Rectal smooth muscle tissue (tissue), 1 donor: Measurements from ENCODE around the gene GDPD2.
"Not testable (repeated sequence)": the region's sequence is repeated elsewhere in the genome, so short reads cannot be mapped to it uniquely, and the experiment has no call there.

Source experiments
- H3K27ac ChIP-seq: one replicate; pipeline ENCODE4 v1.7.0; 2013; ENCODE audit warnings: low read depth, low read length, inconsistent platforms
- H3K27me3 ChIP-seq: one replicate; pipeline ENCODE4 v1.7.0; 2013; ENCODE audit warnings: low read length; ENCODE audit not compliant: control insufficient read depth, insufficient read depth
- H3K36me3 ChIP-seq: one replicate; pipeline ENCODE4 v1.7.0; 2013; ENCODE audit warnings: low read length; ENCODE audit not compliant: control insufficient read depth, insufficient read depth
- H3K4me1 ChIP-seq: one replicate; pipeline ENCODE4 v1.7.0; 2013; ENCODE audit warnings: low read length; ENCODE audit not compliant: control insufficient read depth, insufficient read depth
- H3K4me3 ChIP-seq: one replicate; pipeline ENCODE4 v1.7.0; 2013; ENCODE audit warnings: low read length
- H3K9ac ChIP-seq: one replicate; pipeline ENCODE4 v1.7.0; 2013; ENCODE audit warnings: low read length

Gene GDPD2

DNA sequence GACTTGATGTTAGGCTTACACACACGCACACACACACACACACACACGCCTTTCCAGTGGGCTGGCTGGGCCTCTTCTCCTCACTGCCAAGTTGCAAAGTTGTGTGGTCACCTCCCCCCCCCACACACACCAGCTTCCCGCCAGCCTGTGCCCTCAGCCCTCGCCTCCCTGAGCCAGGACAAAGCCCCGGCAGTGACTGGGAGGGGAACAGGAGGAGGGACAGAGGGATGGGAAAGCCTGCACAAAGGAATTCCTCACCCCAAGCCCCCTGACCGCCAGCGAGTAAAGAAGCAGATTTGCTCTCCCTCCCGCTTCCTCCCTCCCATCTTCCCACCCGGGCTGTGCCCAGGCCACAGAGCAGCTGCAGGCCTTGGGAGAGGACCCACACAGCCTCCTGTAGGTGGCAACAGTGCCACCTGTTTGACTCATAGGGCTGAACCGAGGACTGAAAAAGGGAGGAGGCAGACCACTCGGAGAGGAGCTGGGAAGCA, at the start of gene GDPD2:
GDPD2 (plus strand) TSS at position 464 of the 491 bp plus-strand sequence. CDS start 1,671 bp downstream, outside the sequence.
- Histone ChIP-seq H3K36me3 (no peaks in the 10 kb centered on the region), H3K4me1 (no peaks in the 10 kb centered on the region), H3K4me3 (peak within 1 kb of the TSS; percentile 9), H3K27me3 (no peaks in the 10 kb centered on the region), H3K9ac (no peak within 1 kb of the TSS), H3K27ac (no peak within 1 kb of the TSS)

- Histone ChIP-seq H3K36me3 (no peaks in the 10 kb centered on the region), H3K27ac (no peak overlapping the region), H3K9ac (no peak overlapping the region), H3K4me1 (no peaks in the 10 kb centered on the region), H3K27me3 (no peaks in the 10 kb centered on the region), H3K4me3 (no peak overlapping the region)
Measured at GRCh38 chrX:70386235-70386634, 36.9 kb upstream of the GDPD2 start.

GRCh38 chrX:70398899-70399298, 24.2 kb upstream of the GDPD2 start:
- H3K27ac ChIP-seq = no peak overlapping the region

DNA sequence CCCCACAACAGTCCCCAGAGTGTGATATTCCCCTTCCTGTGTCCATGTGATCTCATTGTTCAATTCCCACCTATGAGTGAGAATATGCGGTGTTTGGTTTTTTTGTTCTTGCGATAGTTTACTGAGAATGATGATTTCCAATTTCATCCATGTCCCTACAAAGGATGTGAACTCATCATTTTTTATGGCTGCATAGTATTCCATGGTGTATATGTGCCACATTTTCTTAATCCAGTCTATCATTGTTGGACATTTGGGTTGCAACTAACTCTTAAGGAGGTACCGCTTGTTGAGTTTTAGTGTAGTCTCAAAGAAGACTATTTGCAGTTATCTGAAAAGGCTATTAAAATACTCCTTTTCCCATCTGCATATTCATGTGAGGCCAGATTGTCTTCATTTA, 22.9 kb upstream of the GDPD2 start:
- H3K36me3 ChIP-seq, H3K4me1 ChIP-seq, H3K4me3 ChIP-seq, H3K27me3 ChIP-seq, H3K9ac ChIP-seq, H3K27ac ChIP-seq: not testable (repeated sequence)

More at GRCh38 chrX:70398899-70399298, 24.2 kb upstream of the GDPD2 start:
- Histone ChIP-seq H3K36me3 (no peaks in the 10 kb centered on the region), H3K4me3 (no peak overlapping the region), H3K27me3 (no peaks in the 10 kb centered on the region), H3K9ac (no peak overlapping the region), H3K4me1 (no peaks in the 10 kb centered on the region)

GRCh38 chrX:70402721-70403120, 20.4 kb upstream of the GDPD2 start:
- H3K36me3 ChIP-seq = no peaks in the 10 kb centered on the region
- H3K4me1 ChIP-seq = no peaks in the 10 kb centered on the region
- no peak overlapping the region for H3K27ac ChIP-seq
- H3K9ac ChIP-seq = no peak overlapping the region
- no peaks in the 10 kb centered on the region for H3K27me3 ChIP-seq
- no peak overlapping the region for H3K4me3 ChIP-seq

DNA sequence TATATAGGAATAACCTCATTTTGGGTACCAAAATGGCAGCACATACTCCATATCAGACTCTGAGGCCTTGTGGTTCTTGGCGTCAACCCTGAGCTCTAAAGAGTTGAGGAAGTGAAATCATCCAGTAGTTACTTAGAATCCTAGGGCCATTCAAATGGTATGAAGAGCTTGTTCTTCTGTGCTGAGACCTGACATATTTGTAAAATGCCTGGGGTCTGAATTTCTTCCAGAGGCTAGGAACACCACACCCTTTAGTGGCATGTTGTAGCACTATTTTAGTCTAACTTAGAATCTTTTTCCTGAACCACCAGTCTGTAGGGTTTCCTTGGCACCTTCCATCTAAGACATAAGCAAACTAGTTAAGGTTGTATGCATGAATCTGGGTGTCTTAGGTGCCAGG, 18.1 kb upstream of the GDPD2 start:
- Histone ChIP-seq H3K36me3 (no peaks in the 10 kb centered on the region), H3K9ac (no peak overlapping the region), H3K4me1 (no peaks in the 10 kb centered on the region), H3K4me3 (no peak overlapping the region), H3K27ac (no peak overlapping the region), H3K27me3 (no peaks in the 10 kb centered on the region)

- H3K36me3 ChIP-seq = no peaks in the 10 kb centered on the region
- no peak overlapping the region for H3K27ac ChIP-seq
- H3K4me3 ChIP-seq = no peak overlapping the region
- no peaks in the 10 kb centered on the region for H3K27me3 ChIP-seq
- no peak overlapping the region for H3K9ac ChIP-seq
- no peaks in the 10 kb centered on the region for H3K4me1 ChIP-seq
Measured at GRCh38 chrX:70410921-70411320, 12.2 kb upstream of the GDPD2 start.

GRCh38 chrX:70411475-70411874, 11.6 kb upstream of the GDPD2 start:
- Histone ChIP-seq H3K4me1 (no peaks in the 10 kb centered on the region), H3K36me3 (no peaks in the 10 kb centered on the region), H3K27ac (no peak overlapping the region), H3K27me3 (no peaks in the 10 kb centered on the region), H3K9ac (no peak overlapping the region), H3K4me3 (no peak overlapping the region)

DNA sequence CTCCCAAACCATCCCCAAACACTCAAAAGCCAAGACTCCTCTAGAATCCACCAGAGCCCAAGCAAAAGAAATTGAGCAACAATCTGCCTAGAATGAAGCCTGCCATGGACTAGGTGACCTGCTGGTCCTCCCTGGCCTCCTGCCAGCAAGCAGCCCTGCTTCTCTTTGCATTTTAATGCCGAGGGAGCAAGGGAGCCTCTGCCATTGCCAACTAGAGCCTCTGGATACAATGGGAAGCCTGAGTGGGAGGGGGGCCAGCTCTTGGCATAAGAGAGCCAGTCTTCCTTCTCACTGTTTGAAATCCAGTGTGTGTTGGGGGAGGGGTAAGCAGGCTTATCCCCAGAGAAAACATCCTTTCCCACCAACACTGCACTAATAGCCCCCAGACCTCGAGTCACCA, 1.5 kb upstream of the GDPD2 start:
- Histone ChIP-seq H3K27ac (no peak overlapping the region), H3K4me3 (no peak overlapping the region), H3K36me3 (no peaks in the 10 kb centered on the region), H3K9ac (no peak overlapping the region), H3K27me3 (no peaks in the 10 kb centered on the region), H3K4me1 (no peaks in the 10 kb centered on the region)

DNA sequence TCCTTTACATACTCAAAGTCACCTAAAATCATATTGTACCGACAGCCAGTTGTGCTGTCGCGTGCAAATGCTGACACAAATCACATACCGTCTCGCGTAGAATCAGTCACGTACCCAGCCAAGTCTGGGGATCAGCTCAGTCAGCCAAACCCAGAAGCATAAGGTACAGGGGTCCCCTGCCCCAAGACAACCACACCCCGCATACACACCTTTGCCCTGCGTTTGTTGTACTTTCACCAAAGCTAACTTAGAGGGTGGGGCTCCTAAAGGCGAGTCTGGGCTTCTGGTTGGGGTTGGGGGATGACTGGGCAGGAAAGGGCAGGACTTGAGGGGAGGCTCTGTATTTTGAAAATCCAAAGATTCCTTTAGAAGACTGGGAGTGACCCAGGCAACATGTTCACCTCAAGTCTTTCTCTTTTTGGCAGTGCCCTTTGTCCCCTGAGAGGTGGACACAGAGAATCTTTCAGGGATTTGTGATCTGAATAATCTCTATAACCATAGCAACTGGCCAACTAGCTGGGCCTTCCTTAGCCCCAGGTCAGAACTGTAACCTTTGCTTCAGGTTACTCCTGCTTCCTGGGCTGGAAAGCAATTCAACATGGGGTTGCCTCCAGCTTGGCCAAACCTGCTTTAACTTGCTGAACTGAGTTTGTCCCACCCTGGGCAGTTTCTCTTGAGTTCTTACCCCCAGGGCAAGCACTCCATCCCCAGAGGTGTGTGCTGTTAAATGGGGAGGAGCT, 992 bp downstream of the GDPD2 start:
- Histone ChIP-seq H3K9ac (no peak overlapping the region), H3K27ac (no peak overlapping the region), H3K36me3 (no peaks in the 10 kb centered on the region), H3K4me3 (no peak overlapping the region), H3K4me1 (no peaks in the 10 kb centered on the region), H3K27me3 (no peaks in the 10 kb centered on the region)

- no peaks in the 10 kb centered on the region for H3K27me3 ChIP-seq
- H3K4me1 ChIP-seq = no peaks in the 10 kb centered on the region
- no peaks in the 10 kb centered on the region for H3K36me3 ChIP-seq
- H3K27ac ChIP-seq = no peak overlapping the region
- no peak overlapping the region for H3K4me3 ChIP-seq
- no peak overlapping the region for H3K9ac ChIP-seq
Measured at GRCh38 chrX:70424801-70425200, 1.7 kb downstream of the GDPD2 start.

DNA sequence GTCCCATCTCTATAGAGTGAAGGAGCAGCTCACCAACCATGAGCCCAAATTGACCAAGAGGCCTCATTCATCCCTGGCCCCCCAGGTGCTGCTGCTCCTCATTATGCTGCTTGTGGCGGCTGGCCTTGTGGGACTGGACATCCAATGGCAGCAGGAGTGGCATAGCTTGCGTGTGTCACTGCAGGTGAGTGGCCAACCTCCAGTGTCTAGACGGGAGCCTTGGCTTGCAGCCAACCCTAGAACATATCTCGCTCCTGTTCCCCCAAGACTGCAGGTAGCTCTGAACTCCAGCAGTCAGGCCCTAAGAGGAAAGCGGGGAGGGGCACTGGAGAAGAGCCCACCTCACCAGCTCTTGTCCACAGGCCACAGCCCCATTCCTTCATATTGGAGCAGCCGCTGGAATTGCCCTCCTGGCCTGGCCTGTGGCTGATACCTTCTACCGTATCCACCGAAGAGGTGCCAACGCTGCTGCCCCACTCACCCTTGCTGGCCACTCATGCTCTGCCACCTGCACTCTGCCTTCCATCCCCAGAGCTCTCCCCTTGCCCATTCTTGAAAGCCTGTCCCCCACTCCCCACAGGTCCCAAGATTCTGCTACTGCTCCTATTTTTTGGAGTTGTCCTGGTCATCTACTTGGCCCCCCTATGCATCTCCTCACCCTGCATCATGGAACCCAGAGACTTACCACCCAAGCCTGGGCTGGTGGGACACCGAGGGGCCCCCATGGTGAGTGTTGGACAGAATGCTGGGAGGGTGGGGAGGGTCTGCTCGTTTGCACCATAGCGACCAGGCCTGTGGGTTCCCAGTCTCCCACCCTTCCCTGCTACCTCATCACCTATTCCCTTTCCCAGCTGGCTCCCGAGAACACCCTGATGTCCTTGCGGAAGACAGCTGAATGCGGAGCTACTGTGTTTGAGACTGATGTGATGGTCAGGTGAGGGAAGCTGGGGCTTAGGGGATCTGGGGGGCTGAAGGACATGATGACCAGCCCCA, 3.5 kb downstream of the GDPD2 start:
- H3K27ac ChIP-seq = no peak overlapping the region

More for the DNA sequence above, 3.5 kb downstream of the GDPD2 start:
- H3K4me3 ChIP-seq = no peak overlapping the region
- no peak overlapping the region for H3K9ac ChIP-seq
- no peaks in the 10 kb centered on the region for H3K36me3 ChIP-seq
- no peaks in the 10 kb centered on the region for H3K27me3 ChIP-seq
- no peaks in the 10 kb centered on the region for H3K4me1 ChIP-seq
